Measurements from ENCODE around the gene PARD3B. TPM values are rescaled to one million over a fixed set of nuclear protein-coding genes. Genes with fewer than 3 reads are reported as not detected.

PARD3B gene
- total RNA-seq, 4 donors from 2014 or later = 32.8 to 69.6 (median 47.3) TPM

DNA sequence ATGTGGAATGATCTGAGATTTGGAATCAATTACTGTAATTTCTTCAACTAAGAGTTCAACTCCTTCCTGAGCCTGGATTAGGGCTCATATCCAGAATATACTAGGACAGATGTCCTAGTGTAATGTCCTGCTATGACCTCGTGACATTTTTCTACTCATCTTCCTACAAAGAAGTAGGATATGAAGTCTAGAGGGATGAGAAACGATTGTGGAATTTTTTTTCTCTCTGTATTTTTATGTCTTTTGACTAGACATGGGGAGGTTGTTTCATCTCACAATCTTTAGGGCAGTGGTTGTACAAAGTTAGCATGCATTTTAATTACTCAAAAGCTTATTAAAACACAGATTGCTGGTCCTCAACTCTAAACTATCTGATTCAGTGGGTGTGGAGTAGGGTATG lies 203.0 kb downstream of the PARD3B start:
- TF ChIP-seq, protein P1, sequence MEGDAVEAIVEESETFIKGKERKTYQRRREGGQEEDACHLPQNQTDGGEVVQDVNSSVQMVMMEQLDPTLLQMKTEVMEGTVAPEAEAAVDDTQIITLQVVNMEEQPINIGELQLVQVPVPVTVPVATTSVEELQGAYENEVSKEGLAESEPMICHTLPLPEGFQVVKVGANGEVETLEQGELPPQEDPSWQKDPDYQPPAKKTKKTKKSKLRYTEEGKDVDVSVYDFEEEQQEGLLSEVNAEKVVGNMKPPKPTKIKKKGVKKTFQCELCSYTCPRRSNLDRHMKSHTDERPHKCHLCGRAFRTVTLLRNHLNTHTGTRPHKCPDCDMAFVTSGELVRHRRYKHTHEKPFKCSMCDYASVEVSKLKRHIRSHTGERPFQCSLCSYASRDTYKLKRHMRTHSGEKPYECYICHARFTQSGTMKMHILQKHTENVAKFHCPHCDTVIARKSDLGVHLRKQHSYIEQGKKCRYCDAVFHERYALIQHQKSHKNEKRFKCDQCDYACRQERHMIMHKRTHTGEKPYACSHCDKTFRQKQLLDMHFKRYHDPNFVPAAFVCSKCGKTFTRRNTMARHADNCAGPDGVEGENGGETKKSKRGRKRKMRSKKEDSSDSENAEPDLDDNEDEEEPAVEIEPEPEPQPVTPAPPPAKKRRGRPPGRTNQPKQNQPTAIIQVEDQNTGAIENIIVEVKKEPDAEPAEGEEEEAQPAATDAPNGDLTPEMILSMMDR (IDR thresholded peaks at IDR 0.05; ENCODE audit: low read depth) = no peak

DNA sequence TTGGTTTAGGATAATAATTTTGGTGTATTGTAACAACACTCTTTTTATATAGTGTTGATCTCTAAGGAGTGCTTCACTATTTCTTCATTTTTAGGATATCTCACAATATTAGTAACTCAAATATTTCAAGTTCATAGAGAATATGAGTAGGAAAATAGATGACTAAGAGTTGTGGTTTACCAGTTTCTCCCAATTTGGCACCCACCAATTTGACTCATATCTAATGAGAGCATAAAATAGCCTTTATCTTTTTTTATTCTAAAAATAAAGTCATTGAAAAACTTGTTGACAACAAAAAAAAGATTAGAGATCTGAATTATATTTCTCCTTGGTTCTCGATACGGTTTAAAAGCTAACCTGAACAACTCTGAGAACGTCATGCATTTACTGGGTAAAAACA lies 204.0 kb downstream of the PARD3B start:
- TF ChIP-seq, protein P1 (IDR thresholded peaks at IDR 0.05; ENCODE audit: low read depth) = no peak

DNA sequence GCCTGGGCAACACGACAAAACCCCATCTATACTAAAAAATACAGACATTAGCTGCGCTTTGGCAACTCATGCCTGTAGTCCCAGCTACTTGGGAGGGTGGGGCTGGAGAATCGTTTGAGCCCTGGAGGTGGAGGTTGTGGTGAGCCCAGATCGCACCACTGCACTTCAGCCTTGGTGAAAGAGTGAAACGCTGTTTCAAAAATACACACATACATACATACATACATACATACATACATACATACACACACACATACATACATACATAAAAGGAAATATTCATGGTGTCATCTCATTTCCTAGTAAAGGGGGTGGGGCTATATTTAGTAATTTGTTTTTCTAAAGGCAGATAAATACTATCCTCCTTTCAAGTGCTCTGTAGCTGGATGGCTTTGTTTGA lies 205.1 kb downstream of the PARD3B start:
- TF ChIP-seq, protein P1 (IDR thresholded peaks at IDR 0.05; ENCODE audit: low read depth) = no peak

DNA sequence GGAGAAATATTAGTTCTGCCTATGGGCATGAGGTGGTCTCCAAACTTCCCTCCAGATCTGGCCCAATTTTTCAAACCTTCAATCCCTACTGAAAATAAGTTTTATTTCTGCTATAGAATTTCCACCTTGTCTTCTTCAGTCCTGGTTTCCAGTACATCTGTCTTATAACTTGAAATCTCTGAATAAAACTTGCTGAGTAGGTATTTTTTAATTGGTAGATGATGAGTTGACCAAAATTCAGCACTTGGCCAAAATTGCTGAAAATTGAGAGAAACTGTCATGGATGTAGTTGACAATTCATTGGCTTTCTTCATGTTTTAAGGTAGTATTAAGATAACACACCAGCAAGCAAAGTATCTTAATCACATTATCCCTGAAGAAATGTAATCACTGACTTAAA lies 206.2 kb downstream of the PARD3B start:
- TF ChIP-seq, protein P1 (IDR thresholded peaks at IDR 0.05; ENCODE audit: low read depth) = no peak

DNA sequence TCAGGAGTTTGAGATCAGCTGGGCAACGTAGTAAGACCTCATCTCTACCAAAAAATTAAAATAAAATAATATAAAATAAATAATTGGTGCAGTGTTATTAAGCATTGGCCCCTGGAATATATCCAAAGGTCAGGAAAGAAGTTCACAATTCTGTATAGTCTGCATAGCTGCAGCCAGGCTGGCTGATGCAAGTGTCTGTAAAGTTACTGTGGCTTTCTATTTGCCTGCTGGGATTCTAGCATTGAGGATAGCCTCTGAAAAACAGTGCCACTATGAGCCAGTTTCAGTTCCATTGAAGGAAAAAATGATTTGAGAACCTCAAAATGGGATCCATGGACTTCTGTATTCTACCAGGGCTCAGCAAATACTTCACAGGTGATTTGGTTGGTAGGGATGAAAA lies 208.6 kb downstream of the PARD3B start:
- TF ChIP-seq, protein P1 (IDR thresholded peaks at IDR 0.05; ENCODE audit: low read depth) = no peak

DNA sequence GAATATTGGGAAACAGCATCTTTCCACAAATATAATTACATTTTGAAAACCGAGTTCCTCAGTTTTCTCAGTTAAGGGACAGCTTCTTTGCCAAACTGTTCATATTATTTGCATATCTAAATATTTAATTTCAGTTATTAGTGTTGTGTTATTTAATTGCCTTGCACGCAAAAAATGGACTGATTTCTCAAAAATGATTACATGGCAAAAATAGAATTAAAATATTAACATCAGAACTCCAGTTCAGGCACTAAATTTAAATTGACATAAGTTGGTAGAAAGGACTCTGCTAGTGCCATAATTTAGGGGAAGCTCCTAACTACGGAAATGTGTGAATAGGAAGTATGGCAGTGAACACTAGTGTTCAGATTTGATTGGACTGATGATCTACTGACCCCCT lies 209.6 kb downstream of the PARD3B start:
- TF ChIP-seq, protein P1 (IDR thresholded peaks at IDR 0.05; ENCODE audit: low read depth) = no peak

DNA sequence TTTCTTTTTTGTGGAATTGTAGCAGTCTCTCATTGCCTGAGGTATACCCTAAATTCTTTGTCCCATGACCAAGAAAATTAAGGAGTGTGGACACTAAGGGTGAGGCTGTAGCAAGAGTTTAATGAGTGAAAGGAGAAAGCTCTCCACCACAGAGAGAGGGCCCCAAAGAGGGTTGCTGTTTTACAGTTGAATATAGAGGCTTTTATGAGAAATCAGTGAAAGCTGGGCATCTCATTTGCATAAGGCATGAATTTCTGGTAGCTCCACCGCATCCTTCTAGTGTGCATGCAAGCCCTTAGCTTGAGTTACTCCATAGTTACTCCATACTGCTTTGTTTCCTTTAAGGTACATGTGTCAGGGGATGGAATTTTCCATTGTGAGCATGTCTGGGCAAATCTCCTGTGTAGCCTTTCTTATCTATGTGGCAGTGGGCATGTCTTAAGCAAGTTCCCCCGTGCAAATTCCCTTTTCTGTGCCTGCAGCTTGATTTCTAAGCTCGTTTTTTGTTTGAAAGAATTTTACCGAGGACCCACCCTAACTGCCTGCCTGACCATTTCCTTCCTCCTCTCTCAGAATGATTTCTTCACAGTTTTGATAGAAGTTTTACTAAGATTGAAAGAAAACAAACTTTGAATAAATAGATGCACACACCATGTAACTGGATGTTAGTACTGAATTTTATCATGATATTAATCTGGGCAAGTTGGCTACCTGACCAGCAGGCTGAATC lies 218.9 kb downstream of the PARD3B start:
- TF ChIP-seq, protein P1 (IDR thresholded peaks at IDR 0.05; ENCODE audit: low read depth) = no peak

Measured in subcutaneous adipose tissue (tissue), 4 donors.